KOPT-K1 (cell line): ENCODE results near the gene F10.
A peak's percentile ranks its signal among the peaks of the same experiment; 100 is the strongest.
"Not testable (repeated sequence)": the region's sequence is repeated elsewhere in the genome, so short reads cannot be mapped to it uniquely, and the experiment has no call there.

Source experiments
- H3K27ac ChIP-seq: fragments of 200-600 bp; sonication (generic); 2 replicates; pipeline ENCODE4 v1.5.1; 2016; ENCODE audit warnings: antibody characterized with exemption, mild to moderate bottlenecking, low read depth, low read length; ENCODE audit not compliant: poor library complexity, severe bottlenecking
- H3K36me3 ChIP-seq: fragments of 200-600 bp; sonication (generic); 2 replicates; pipeline ENCODE4 v1.5.1; 2017; ENCODE audit warnings: antibody characterized with exemption, mild to moderate bottlenecking, low read length, moderate library complexity; ENCODE audit not compliant: insufficient read depth
- H3K9me3 ChIP-seq: fragments of 200-600 bp; sonication (generic); 2 replicates; pipeline ENCODE4 v1.5.1; 2017; ENCODE audit warnings: antibody characterized with exemption, low read length, mild to moderate bottlenecking; ENCODE audit not compliant: insufficient read depth, poor library complexity, severe bottlenecking

The F10 gene

GRCh38 chr13:113153810-113154748 is 31.5 kb downstream of the F10 start:
- Histone ChIP-seq H3K9me3 (peaks cover 4% of the 10 kb centered on the region), H3K36me3 (no peaks in the 10 kb centered on the region), H3K27ac (peak overlapping the region; percentile 47)

- H3K9me3 ChIP-seq: peaks cover 4% of the 10 kb centered on the region
- no peak overlapping the region for H3K27ac ChIP-seq
- no peaks in the 10 kb centered on the region for H3K36me3 ChIP-seq
Observed at GRCh38 chr13:113155201-113155600, 32.6 kb downstream of the F10 start.

- no peaks in the 10 kb centered on the region for H3K36me3 ChIP-seq
- no peak overlapping the region for H3K27ac ChIP-seq
- H3K9me3 ChIP-seq: peaks cover 4% of the 10 kb centered on the region
Observed at GRCh38 chr13:113155982-113156655, 33.5 kb downstream of the F10 start.

DNA sequence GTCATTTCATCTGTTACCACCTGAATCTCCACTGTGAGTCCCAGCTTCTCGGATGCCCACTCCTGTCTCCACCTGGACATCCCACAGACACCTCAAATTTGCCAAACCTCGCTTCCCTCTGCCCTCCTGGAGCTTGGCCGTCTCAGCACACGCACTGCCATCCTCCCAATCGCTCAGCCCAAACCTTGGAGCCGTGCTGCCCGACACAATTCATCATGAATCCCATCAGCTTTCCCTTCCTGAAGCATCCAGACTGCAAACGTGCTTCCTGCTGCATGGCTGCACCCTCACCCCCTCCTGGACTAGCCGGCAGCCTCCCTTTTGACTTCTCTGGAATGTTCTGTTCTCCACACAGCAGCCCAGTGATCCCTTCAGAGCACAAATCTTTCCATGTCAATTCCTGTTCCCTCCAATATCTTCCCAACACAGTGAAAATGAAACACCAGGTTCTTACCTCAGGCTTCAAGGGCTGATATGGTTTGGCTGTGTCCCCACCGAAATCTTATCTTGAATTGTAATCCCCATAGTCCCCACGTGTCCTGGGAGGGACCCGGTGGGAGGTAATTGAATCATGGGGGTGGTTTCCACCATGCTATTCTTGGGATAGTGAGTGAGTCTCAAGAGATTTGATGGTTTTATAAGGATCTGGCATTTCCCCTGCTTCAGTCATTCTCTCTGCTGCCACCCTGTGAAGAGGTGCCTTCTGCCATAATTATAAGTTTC is 34.8 kb downstream of the F10 start:
- Histone ChIP-seq H3K36me3 (no peaks in the 10 kb centered on the region), H3K27ac (no peak overlapping the region), H3K9me3 (peaks cover 4% of the 10 kb centered on the region)

- Histone ChIP-seq H3K9me3 (peaks cover 4% of the 10 kb centered on the region), H3K27ac (peak within 1 kb of the TSS; percentile 69)
Observed at GRCh38 chr13:113157929-113158747, 35.5 kb downstream of the F10 start, which contains the start of gene PROZ. PROZ (plus strand) TSS chr13:113158648; CDS start chr13:113158661, 13 bp downstream.

GRCh38 chr13:113158946-113159345 is 36.3 kb downstream of the F10 start:
- H3K27ac ChIP-seq: peak overlapping the region; percentile 69

More at GRCh38 chr13:113157929-113158747, 35.5 kb downstream of the F10 start, which contains the start of gene PROZ:
- H3K36me3 ChIP-seq: no peaks in the 10 kb centered on the region

GRCh38 chr13:113159701-113160100 is 37.1 kb downstream of the F10 start:
- peaks cover 4% of the 10 kb centered on the region for H3K9me3 ChIP-seq
- H3K27ac ChIP-seq: peak overlapping the region; percentile 69
- H3K36me3 ChIP-seq: no peaks in the 10 kb centered on the region

More at GRCh38 chr13:113158946-113159345, 36.3 kb downstream of the F10 start:
- H3K36me3 ChIP-seq: no peaks in the 10 kb centered on the region
- H3K9me3 ChIP-seq: peaks cover 4% of the 10 kb centered on the region

DNA sequence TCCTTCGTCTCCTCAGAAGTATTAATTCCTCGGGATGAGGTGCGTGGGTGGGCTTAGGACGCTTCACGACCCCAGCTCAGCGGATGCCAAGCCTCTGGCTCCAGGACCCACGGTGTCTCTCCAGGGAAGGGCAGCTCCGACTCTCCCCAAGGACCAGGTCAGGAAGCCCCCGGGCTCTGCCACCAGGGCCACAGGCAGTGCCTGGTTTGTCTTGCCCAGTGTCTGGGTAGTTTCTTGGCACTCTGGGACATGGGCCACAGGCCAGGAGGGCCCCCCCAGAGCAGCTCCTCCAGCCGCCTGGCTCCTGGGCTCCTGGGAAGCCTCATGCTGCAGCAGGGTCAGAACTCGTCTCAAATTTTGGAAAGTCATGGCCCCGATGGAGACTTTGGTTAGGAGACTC is 38.4 kb downstream of the F10 start:
- peak overlapping the region; percentile 69 for H3K27ac ChIP-seq

GRCh38 chr13:113161433-113161832 is 38.8 kb downstream of the F10 start:
- Histone ChIP-seq H3K27ac (peak overlapping the region; percentile 69), H3K36me3 (no peaks in the 10 kb centered on the region), H3K9me3 (peaks cover 1% of the 10 kb centered on the region)

More for the DNA sequence above, 38.4 kb downstream of the F10 start:
- no peaks in the 10 kb centered on the region for H3K36me3 ChIP-seq
- H3K9me3 ChIP-seq: peaks cover 4% of the 10 kb centered on the region

- H3K9me3 ChIP-seq, H3K36me3 ChIP-seq, H3K27ac ChIP-seq: not testable (repeated sequence)
Observed at GRCh38 chr13:113161975-113162374, 39.4 kb downstream of the F10 start.

GRCh38 chr13:113162783-113163685 is 40.4 kb downstream of the F10 start:
- peak overlapping the region; percentile 23 for H3K27ac ChIP-seq
- H3K9me3 ChIP-seq: peaks cover 3% of the 10 kb centered on the region
- peaks cover 4% of the 10 kb centered on the region; the same call in 1 of the 2 replicates for H3K36me3 ChIP-seq

DNA sequence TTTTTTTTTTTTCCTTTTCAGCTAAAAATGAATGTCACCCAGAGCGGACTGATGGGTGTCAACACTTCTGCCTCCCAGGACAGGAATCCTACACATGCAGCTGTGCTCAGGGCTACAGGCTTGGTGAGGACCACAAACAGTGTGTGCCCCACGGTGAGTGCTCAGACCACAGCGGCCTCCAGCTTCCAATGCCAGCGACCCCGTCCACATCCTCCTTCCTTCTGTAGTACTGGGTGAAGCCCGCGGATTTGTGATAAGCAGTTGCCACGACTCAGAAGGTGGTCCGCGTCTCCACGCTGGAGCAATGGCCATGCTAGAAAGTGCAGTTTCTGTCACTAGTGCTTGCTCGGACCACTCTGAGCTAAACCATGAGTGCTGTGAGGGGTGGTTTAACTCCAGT is 41.9 kb downstream of the F10 start:
- Histone ChIP-seq H3K36me3 (peaks cover 18% of the 10 kb centered on the region), H3K9me3 (peaks cover 6% of the 10 kb centered on the region), H3K27ac (peak overlapping the region; percentile 7)

DNA sequence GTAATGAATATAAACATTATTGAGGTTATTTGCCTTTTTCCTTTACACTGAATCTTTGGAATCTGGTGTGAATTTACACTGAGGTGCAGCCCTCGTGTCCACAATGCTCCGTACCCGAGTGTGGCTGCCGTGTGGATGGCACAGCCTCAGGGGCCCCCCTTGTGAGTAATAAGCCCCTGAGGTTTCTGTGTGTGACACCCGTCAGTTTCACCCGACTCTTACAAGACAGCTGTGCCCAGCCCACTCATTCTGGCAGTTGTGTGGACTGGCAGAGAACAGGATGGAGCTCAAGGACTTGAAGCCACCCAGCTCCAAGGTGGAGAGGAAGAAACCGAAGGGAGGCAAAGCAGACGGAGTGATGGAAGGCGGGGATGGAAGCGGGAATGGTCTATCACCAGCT is 43.7 kb downstream of the F10 start:
- peaks cover 6% of the 10 kb centered on the region for H3K9me3 ChIP-seq
- peaks cover 33% of the 10 kb centered on the region for H3K36me3 ChIP-seq
- H3K27ac ChIP-seq: peak overlapping the region; percentile 52
